HEK293T (cell line): ENCODE results near the gene SPEF2.

Experiments
- CTCF ChIA-PET: fragments of 350-600 bp; formaldehyde crosslinking; extraction: SDS; loops from one replicate; lab custom pipeline; 2021; ENCODE audit warnings: antibody characterized with exemption, inconsistent platforms; lab: Yijun Ruan, JAX
- POLR2A ChIA-PET: fragments of 350-600 bp; formaldehyde crosslinking; extraction: SDS; loops from one replicate; lab custom pipeline; 2020; ENCODE audit warnings: antibody characterized with exemption, inconsistent platforms; lab: Yijun Ruan, JAX
- DNase-seq: peaks from one replicate; pipeline ENCODE4 v3.0.0; 2012; ENCODE audit warnings: mixed read lengths; ENCODE audit errors: extremely low spot score
- ARNT ChIP-seq: fragments of 450-650 bp; IDR thresholded peaks from 2 replicates; pipeline ENCODE4 v1.6.1; 2017; ENCODE audit warnings: mild to moderate bottlenecking
- BHLHE40 ChIP-seq: fragments of 450-650 bp; IDR thresholded peaks from 2 replicates; pipeline ENCODE4 v1.6.1; 2016; ENCODE audit warnings: mild to moderate bottlenecking, moderate library complexity, borderline replicate concordance
- CTBP1 ChIP-seq: fragments of 450-650 bp; IDR thresholded peaks from 2 replicates; pipeline ENCODE4 v1.6.1; 2016; ENCODE audit warnings: borderline replicate concordance
- ELF4 ChIP-seq: fragments of 450-650 bp; IDR thresholded peaks from 2 replicates; pipeline ENCODE4 v1.6.1; 2017; ENCODE audit warnings: antibody characterized with exemption
- FOXA1 ChIP-seq: fragments of 450-650 bp; IDR thresholded peaks from 2 replicates; pipeline ENCODE4 v1.6.1; 2016; ENCODE audit warnings: mild to moderate bottlenecking
- FOXK2 ChIP-seq: fragments of 450-650 bp; IDR thresholded peaks from 2 replicates; pipeline ENCODE4 v1.6.1; 2016; ENCODE audit warnings: mild to moderate bottlenecking
- FOXM1 ChIP-seq: fragments of 450-650 bp; IDR thresholded peaks from 2 replicates; pipeline ENCODE4 v1.6.1; 2017; ENCODE audit warnings: mild to moderate bottlenecking, borderline replicate concordance
- HDGF ChIP-seq: fragments of 450-650 bp; IDR thresholded peaks from 2 replicates; pipeline ENCODE4 v1.6.1; 2017; ENCODE audit warnings: antibody characterized with exemption, borderline replicate concordance
- L3MBTL2 ChIP-seq: fragments of 450-650 bp; conservative IDR thresholded peaks from 2 replicates; pipeline ENCODE4 v1.6.1; 2016; ENCODE audit warnings: mild to moderate bottlenecking
- LEF1 ChIP-seq: fragments of 450-650 bp; IDR thresholded peaks from 2 replicates; pipeline ENCODE4 v1.6.1; 2017; ENCODE audit warnings: mild to moderate bottlenecking, borderline replicate concordance
- NFRKB ChIP-seq: fragments of 450-650 bp; IDR thresholded peaks from 2 replicates; pipeline ENCODE4 v1.6.1; 2016; ENCODE audit warnings: mild to moderate bottlenecking, moderate library complexity
- PKNOX1 ChIP-seq: fragments of 450-650 bp; IDR thresholded peaks from 2 replicates; pipeline ENCODE4 v1.6.1; 2016
- SP1 ChIP-seq: fragments of 450-650 bp; IDR thresholded peaks from 2 replicates; pipeline ENCODE4 v1.6.1; 2017
- SUZ12 ChIP-seq: fragments of 450-650 bp; IDR thresholded peaks from 2 replicates; pipeline ENCODE4 v1.6.1; 2016; ENCODE audit warnings: mild to moderate bottlenecking
- TARDBP ChIP-seq: fragments of 450-650 bp; IDR thresholded peaks from 2 replicates; pipeline ENCODE4 v1.6.1; 2016
- ZNF384 ChIP-seq: fragments of 450-650 bp; IDR thresholded peaks from 2 replicates; pipeline ENCODE4 v1.6.1; 2016

SPEF2 gene

DNA sequence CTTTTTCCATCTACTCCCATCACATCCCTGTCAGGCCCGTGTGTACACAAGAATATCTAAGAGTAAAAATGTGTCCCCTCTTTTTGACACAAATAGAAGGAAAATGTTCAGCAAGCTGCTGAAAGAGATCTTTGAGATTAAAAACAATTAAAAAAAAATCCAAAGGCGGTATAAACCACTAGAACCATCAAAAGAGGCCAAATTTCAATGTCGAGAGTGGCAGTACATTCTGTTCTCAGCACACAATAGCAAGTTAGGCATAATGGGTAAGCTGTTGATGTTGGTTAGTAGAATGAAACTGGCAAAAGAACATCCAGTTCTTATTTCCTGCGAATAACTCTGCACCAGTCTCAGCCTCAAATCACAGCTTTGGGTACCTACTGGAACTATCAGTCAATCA, 143.9 kb downstream of the SPEF2 start:
- TF ChIP-seq FOXA1 (no peak), ELF4 (no peak), TARDBP (no peak)
- ChIA-PET CTCF (no interaction called here), POLR2A (no interaction called here)
- no peak for DNase-seq

- TF ChIP-seq L3MBTL2, result no peak
- no peak for TF ChIP-seq SUZ12
- no peak for TF ChIP-seq HDGF
- no peak for TF ChIP-seq TARDBP
- TF ChIP-seq ARNT, result no peak
- no peak for TF ChIP-seq FOXA1
- no peak for TF ChIP-seq SP1
- TF ChIP-seq ZNF384, result no peak
- TF ChIP-seq LEF1, result no peak
- no peak for TF ChIP-seq NFRKB
- TF ChIP-seq BHLHE40, result no peak
- TF ChIP-seq FOXK2, result no peak
- TF ChIP-seq PKNOX1, result no peak
- no peak for TF ChIP-seq CTBP1
- TF ChIP-seq ELF4, result no peak
- TF ChIP-seq FOXM1, result no peak
- ChIA-PET POLR2A (no interaction called here), CTCF (no interaction called here)
- DNase-seq, result no peak
These were observed 144.7 kb downstream of the SPEF2 start for GRCh38 chr5:35762368-35762767.

GRCh38 chr5:35765921-35766320, 148.3 kb downstream of the SPEF2 start:
- DNase-seq, result no peak
- TF ChIP-seq FOXM1, result no peak
- no peak for TF ChIP-seq SUZ12
- TF ChIP-seq TARDBP, result no peak
- no peak for TF ChIP-seq FOXA1
- no peak for TF ChIP-seq CTBP1
- no peak for TF ChIP-seq LEF1
- TF ChIP-seq HDGF, result no peak
- TF ChIP-seq ELF4, result no peak
- ChIA-PET POLR2A (no interaction called here), CTCF (no interaction called here)

- DNase-seq, result no peak
- ChIA-PET POLR2A (no interaction called here), CTCF (no interaction called here)
- TF ChIP-seq NFRKB, result no peak
- TF ChIP-seq FOXM1, result no peak
- TF ChIP-seq SUZ12, result no peak
- no peak for TF ChIP-seq ELF4
- no peak for TF ChIP-seq PKNOX1
- no peak for TF ChIP-seq ARNT
- no peak for TF ChIP-seq HDGF
- no peak for TF ChIP-seq TARDBP
These were observed 153.6 kb downstream of the SPEF2 start for GRCh38 chr5:35771300-35771699.

GRCh38 chr5:35771839-35772238, 154.2 kb downstream of the SPEF2 start:
- POLR2A ChIA-PET, result no interaction called here
- CTCF ChIA-PET, result no interaction called here
- DNase-seq, result no peak
- TF ChIP-seq FOXK2, result no peak
- no peak for TF ChIP-seq FOXA1
- TF ChIP-seq CTBP1, result no peak
- no peak for TF ChIP-seq L3MBTL2
- TF ChIP-seq ARNT, result no peak

- ChIA-PET CTCF (no interaction called here), POLR2A (no interaction called here)
- DNase-seq, result no peak
- TF ChIP-seq FOXA1 (no peak), SUZ12 (no peak), HDGF (no peak), TARDBP (no peak), L3MBTL2 (no peak), FOXM1 (no peak), ARNT (no peak), CTBP1 (no peak), NFRKB (no peak)
These were observed 156.3 kb downstream of the SPEF2 start for GRCh38 chr5:35773967-35774366.

DNA sequence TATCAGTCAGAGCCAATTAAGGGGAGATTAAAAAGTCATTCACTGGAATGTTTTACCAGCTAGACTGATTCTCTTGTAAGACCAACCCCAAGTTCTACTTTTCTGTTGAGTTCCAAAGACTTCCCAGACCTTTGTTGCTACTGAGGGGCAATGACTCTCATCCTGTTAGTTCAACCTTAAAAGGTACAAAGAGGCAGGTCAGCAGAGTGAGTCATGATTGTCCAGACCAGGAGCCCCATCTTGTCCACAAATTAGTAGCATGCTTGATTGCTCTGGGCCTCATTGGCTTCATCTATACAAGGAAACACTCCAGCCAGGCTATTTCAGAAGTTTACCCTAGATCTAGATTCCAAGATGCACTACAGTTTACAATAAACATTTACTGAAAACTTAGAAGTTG, 159.1 kb downstream of the SPEF2 start:
- no peak for TF ChIP-seq HDGF
- TF ChIP-seq FOXA1, result no peak
- no peak for TF ChIP-seq PKNOX1
- no peak for TF ChIP-seq BHLHE40
- TF ChIP-seq ELF4, result no peak
- no peak for TF ChIP-seq LEF1
- TF ChIP-seq SUZ12, result no peak
- no peak for TF ChIP-seq L3MBTL2
- no peak for TF ChIP-seq CTBP1
- TF ChIP-seq FOXK2, result no peak
- TF ChIP-seq ARNT, result no peak
- ChIA-PET CTCF (interaction anchor here (1.1 to 2.0 kb wide), 3 partner anchors 11 to 27 kb away, joined by 3 to 6 read pairs (median 5); no protein-coding TSS in a partner anchor), POLR2A (no interaction called here)
- no peak for DNase-seq
